H9 (cell line): ENCODE data around the gene DAPK2. TPM values are rescaled to one million over a fixed set of nuclear protein-coding genes. Genes with fewer than 3 reads are reported as not detected.

ENCODE experiments used
- DNase-seq: peaks from one replicate; pipeline ENCODE4 v3.0.0-alpha.2; 2017
- H2AFZ ChIP-seq: one replicate; pipeline ENCODE4 v1.6.1; 2013; ENCODE audit warnings: mild to moderate bottlenecking, low read length, control low read depth, moderate library complexity
- H2AK5ac ChIP-seq: 2 replicates; pipeline ENCODE4 v1.6.1; 2013; ENCODE audit warnings: low read length, control low read depth, mixed read lengths; ENCODE audit not compliant: insufficient read length
- H2BK120ac ChIP-seq: one replicate; pipeline ENCODE4 v1.6.1; 2013; ENCODE audit warnings: low read depth, mild to moderate bottlenecking, low read length, control low read depth, inconsistent platforms; ENCODE audit not compliant: poor library complexity, severe bottlenecking
- H2BK12ac ChIP-seq: 2 replicates; pipeline ENCODE4 v1.6.1; 2013; ENCODE audit warnings: low read length, control low read depth, mixed read lengths, low read depth; ENCODE audit not compliant: insufficient read length
- H2BK15ac ChIP-seq: 2 replicates; pipeline ENCODE4 v1.6.1; 2013; ENCODE audit warnings: low read depth, low read length, control low read depth
- H2BK20ac ChIP-seq: one replicate; pipeline ENCODE4 v1.6.1; 2013; ENCODE audit warnings: low read depth, mild to moderate bottlenecking, low read length, control low read depth, inconsistent platforms; ENCODE audit not compliant: poor library complexity, severe bottlenecking
- H2BK5ac ChIP-seq: 2 replicates; pipeline ENCODE4 v1.6.1; 2013; ENCODE audit warnings: low read length, control low read depth, mixed read lengths; ENCODE audit not compliant: insufficient read length
- H3K14ac ChIP-seq: 2 replicates; pipeline ENCODE4 v1.6.1; 2013; ENCODE audit warnings: low read length, control low read depth; ENCODE audit not compliant: insufficient read depth
- H3K18ac ChIP-seq: 2 replicates; pipeline ENCODE4 v1.6.1; 2013; ENCODE audit warnings: low read depth, mild to moderate bottlenecking, mixed read lengths, low read length, control low read depth; ENCODE audit not compliant: insufficient read length
- H3K23ac ChIP-seq: 2 replicates; pipeline ENCODE4 v1.6.1; 2013; ENCODE audit warnings: low read length, control low read depth, mixed read lengths, low read depth; ENCODE audit not compliant: insufficient read length
- H3K23me2 ChIP-seq: 2 replicates; pipeline ENCODE4 v1.6.1; 2013; ENCODE audit warnings: low read depth, mild to moderate bottlenecking, mixed read lengths, low read length, control low read depth; ENCODE audit not compliant: insufficient read length, poor library complexity, severe bottlenecking
- H3K27ac ChIP-seq: 2 replicates; pipeline ENCODE4 v1.5.1; 2013; ENCODE audit warnings: low read length, control low read depth, mixed read lengths, low read depth; ENCODE audit not compliant: insufficient read length
- H3K27me3 ChIP-seq: 2 replicates; pipeline ENCODE4 v1.6.1; 2013; ENCODE audit warnings: low read length, control low read depth, inconsistent platforms; ENCODE audit not compliant: insufficient read depth
- H3K4ac ChIP-seq: 2 replicates; pipeline ENCODE4 v1.6.1; 2013; ENCODE audit warnings: low read depth, mild to moderate bottlenecking, control low read depth, inconsistent platforms, low read length, moderate library complexity
- H3K4me1 ChIP-seq: 2 replicates; pipeline ENCODE4 v1.6.1; 2013; ENCODE audit warnings: low read length, control low read depth, inconsistent platforms; ENCODE audit not compliant: insufficient read depth
- H3K4me2 ChIP-seq: 2 replicates; pipeline ENCODE4 v1.6.1; 2013; ENCODE audit warnings: low read length, control low read depth, mixed read lengths; ENCODE audit not compliant: insufficient read length, insufficient read depth
- H3K56ac ChIP-seq: 2 replicates; pipeline ENCODE4 v1.6.1; 2013; ENCODE audit warnings: low read depth, mild to moderate bottlenecking, mixed read lengths, low read length, control low read depth; ENCODE audit not compliant: insufficient read length
- H3K79me1 ChIP-seq: 2 replicates; pipeline ENCODE4 v1.6.1; 2013; ENCODE audit warnings: low read depth, mild to moderate bottlenecking, moderate library complexity, low read length, control low read depth, inconsistent platforms; ENCODE audit not compliant: insufficient read depth, poor library complexity, severe bottlenecking
- H3K79me2 ChIP-seq: 2 replicates; pipeline ENCODE4 v1.6.1; 2013; ENCODE audit warnings: low read length, control low read depth, inconsistent platforms; ENCODE audit not compliant: insufficient read depth
- H3K9ac ChIP-seq: 2 replicates; pipeline ENCODE4 v1.6.1; 2013; ENCODE audit warnings: low read length, control low read depth, mixed read lengths; ENCODE audit not compliant: insufficient read length; ENCODE audit errors: extremely low read depth
- H3K9me3 ChIP-seq: one replicate; pipeline ENCODE4 v1.6.1; 2013; ENCODE audit warnings: low read depth, low read length, inconsistent platforms; ENCODE audit not compliant: control insufficient read depth
- H3T11ph ChIP-seq: one replicate; pipeline ENCODE4 v1.6.1; 2013; ENCODE audit warnings: mild to moderate bottlenecking, low read length, control low read depth, inconsistent platforms
- H4K20me1 ChIP-seq: one replicate; pipeline ENCODE4 v1.6.1; 2013; ENCODE audit not compliant: control insufficient read depth, insufficient read length, insufficient read depth
- H4K5ac ChIP-seq: 2 replicates; pipeline ENCODE4 v1.6.1; 2013; ENCODE audit warnings: low read depth, mild to moderate bottlenecking, mixed read lengths, low read length, control low read depth; ENCODE audit not compliant: insufficient read length
- H4K8ac ChIP-seq: replicated peaks from 2 replicates; pipeline ENCODE4 v1.6.1; 2013; ENCODE audit warnings: low read length, control low read depth, mixed read lengths, low read depth; ENCODE audit not compliant: insufficient read length
- H4K91ac ChIP-seq: 2 replicates; pipeline ENCODE4 v1.6.1; 2013; ENCODE audit warnings: low read depth, mild to moderate bottlenecking, moderate library complexity, mixed read lengths, low read length, control low read depth; ENCODE audit not compliant: insufficient read length
- H3K27ac Mint-ChIP-seq, 3 experiments: 2 replicates in 2 of 3; 3 replicates in 1 of 3; pipeline ENCODE4 v1.8.0; 2020 to 2021; ENCODE audit warnings: mixed read lengths in 3 of 3, mild to moderate bottlenecking in 1 of 3, moderate library complexity in 1 of 3
- H3K27me3 Mint-ChIP-seq: 2 replicates; pipeline ENCODE4 v1.8.0; 2021; ENCODE audit warnings: low read depth, mild to moderate bottlenecking, moderate library complexity, mixed read lengths
- H3K36me3 Mint-ChIP-seq, 3 experiments: 2 replicates in 2 of 3; 3 replicates in 1 of 3; pipeline ENCODE4 v1.8.0; 2020 to 2021; ENCODE audit warnings: low read depth in 3 of 3, mixed read lengths in 3 of 3; ENCODE audit not compliant: insufficient read depth in 1 of 3
- H3K4me1 Mint-ChIP-seq, 2 experiments: 2 replicates each; pipeline ENCODE4 v1.8.0; 2020; ENCODE audit warnings: mixed read lengths in 2 of 2
- H3K4me3 Mint-ChIP-seq, 2 experiments: 2 replicates in 1 of 2; 3 replicates in 1 of 2; pipeline ENCODE4 v1.8.0; 2020 to 2021; ENCODE audit warnings: mild to moderate bottlenecking in 2 of 2, mixed read lengths in 2 of 2, moderate library complexity in 1 of 2
- H3K9me3 Mint-ChIP-seq, 2 experiments: 2 replicates in 1 of 2; 3 replicates in 1 of 2; pipeline ENCODE4 v1.8.0; 2020; ENCODE audit warnings: mild to moderate bottlenecking in 2 of 2, mixed read lengths in 2 of 2, moderate library complexity in 1 of 2
- CTCF ChIP-seq: fragments of 200-600 bp; sonication (generic); conservative IDR thresholded peaks from 3 replicates; pipeline ENCODE4 v1.8.0; 2021; ENCODE audit warnings: antibody characterized with exemption, mild to moderate bottlenecking
- WGBS: extraction: QIAGEN DNeasy Blood & Tissue Kit; methylation state at CpG from one replicate; pipeline ENCODE4 v1.1.7; 2013; ENCODE audit warnings: missing lambda C conversion rate, low lambda C conversion rate, mixed read lengths; ENCODE audit not compliant: insufficient read length; ENCODE audit errors: extremely low coverage; 5-methylcytosine and 5-hydroxymethylcytosine counted together
- total RNA-seq: library from RNA; stranded (reverse); gene quantifications from 2 replicates; pipeline ENCODE4 v1.2.1, GENCODE V29; 2021

DAPK2 gene
- total RNA-seq, 1 experiment from 2014 or later: 3.5 TPM

- H2AFZ ChIP-seq: no peak overlapping the region
- no peak overlapping the region for H2BK12ac ChIP-seq
- H4K20me1 ChIP-seq: no peaks in the 10 kb centered on the region
- H3K23me2 ChIP-seq: no peaks in the 10 kb centered on the region
- WGBS: no CpG with 5 or more reads among the region's 5 CpGs
- H2BK20ac ChIP-seq: no peak overlapping the region
- H3K79me2 ChIP-seq: no peaks in the 10 kb centered on the region
- Mint-ChIP-seq H3K27ac (no peak overlapping the region), H3K4me3 (no peak overlapping the region), H3K36me3 (no peaks in the 10 kb centered on the region), H3K9me3 (no peaks in the 10 kb centered on the region), H3K4me1 (peaks cover 7 to 14% of the 10 kb centered on the region in 2 experiments), H3K27me3 (peaks cover 2% of the 10 kb centered on the region; the same call in 1 of the 2 replicates)
- no peaks in the 10 kb centered on the region for H3K9me3 ChIP-seq
- H2AK5ac ChIP-seq: no peak overlapping the region
- no peak overlapping the region for H3K14ac ChIP-seq
- H3K23ac ChIP-seq: no peak overlapping the region
- no peak overlapping the region for H3K27ac ChIP-seq
- no peak overlapping the region for H2BK5ac ChIP-seq
- H3T11ph ChIP-seq: no peak overlapping the region
- H3K4me2 ChIP-seq: no peak overlapping the region
- no peak overlapping the region for H3K9ac ChIP-seq
- H3K27me3 ChIP-seq: no peaks in the 10 kb centered on the region
- no peak overlapping the region for H3K18ac ChIP-seq
- H3K79me1 ChIP-seq: no peaks in the 10 kb centered on the region
- H3K56ac ChIP-seq: no peak overlapping the region
- H3K4ac ChIP-seq: no peak overlapping the region
- no peak overlapping the region for H4K8ac ChIP-seq
- no peak overlapping the region for H4K5ac ChIP-seq
- DNase-seq: no peak
- peaks cover 2% of the 10 kb centered on the region; the same call in 1 of the 2 replicates for H3K4me1 ChIP-seq
- no peak overlapping the region for H4K91ac ChIP-seq
- no peak overlapping the region for H2BK120ac ChIP-seq
- H2BK15ac ChIP-seq: no peak overlapping the region
- no peak for TF ChIP-seq CTCF
These were observed 45.1 kb downstream of the DAPK2 start for GRCh38 chr15:64001148-64001547.
